HT1080 (cell line): ENCODE measurements around the gene CEP192. TPM values are rescaled to one million over a fixed set of nuclear protein-coding genes. Genes with fewer than 3 reads are reported as not detected.
"Not testable (repeated sequence)": the region's sequence is repeated elsewhere in the genome, so short reads cannot be mapped to it uniquely, and the experiment has no call there.

Experiments
- DNase-seq: peaks from one replicate; pipeline ENCODE4 v3.0.0-alpha.2; 2015; ENCODE audit warnings: low read depth
- total RNA-seq: library from RNA; depleted of rRNA; stranded (reverse); fragments of >200 nt; shearing (Covaris generic); gene quantifications from 2 replicates; pipeline ENCODE4 v1.2.3, GENCODE V29; 2014

CEP192 gene
- total RNA-seq, 1 experiment from 2014 or later, result 22.9 TPM

- DNase-seq, result no peak
Observed at GRCh38 chr18:12991821-12992179, 638 bp downstream of the CEP192 start.

- no peak for DNase-seq
Observed at GRCh38 chr18:12993439-12993838, 2.3 kb downstream of the CEP192 start.

GRCh38 chr18:12995424-12995823 lies 4.3 kb downstream of the CEP192 start:
- no peak for DNase-seq

DNA sequence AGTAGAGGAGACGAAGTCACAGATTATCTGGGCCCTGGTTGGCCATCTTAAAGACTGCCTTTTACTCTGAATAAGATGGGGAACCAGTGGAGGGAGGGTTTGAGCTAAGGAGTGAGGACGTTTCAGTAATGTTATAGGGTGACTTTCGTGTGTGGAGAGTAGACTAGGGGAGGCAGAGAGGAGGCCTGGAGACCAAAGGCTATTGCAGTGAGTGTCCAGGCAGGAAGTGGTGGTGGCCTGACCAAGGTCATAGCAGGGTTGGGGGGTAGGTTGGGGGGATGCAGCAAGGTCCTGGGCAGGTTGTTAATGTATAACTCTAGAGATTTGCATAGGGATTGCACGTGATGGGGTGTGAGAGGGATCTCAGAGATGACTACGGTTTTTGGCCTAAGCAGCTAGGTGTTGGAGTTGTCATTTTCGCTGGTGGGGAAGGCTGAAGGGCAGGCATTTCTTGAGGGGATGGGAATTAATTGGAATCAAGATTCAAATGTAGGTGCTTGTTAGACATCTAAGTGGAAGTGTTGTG lies 4.9 kb downstream of the CEP192 start:
- DNase-seq, result no peak

- DNase-seq, result no peak
Observed at GRCh38 chr18:12996661-12997292, 5.6 kb downstream of the CEP192 start.

DNA sequence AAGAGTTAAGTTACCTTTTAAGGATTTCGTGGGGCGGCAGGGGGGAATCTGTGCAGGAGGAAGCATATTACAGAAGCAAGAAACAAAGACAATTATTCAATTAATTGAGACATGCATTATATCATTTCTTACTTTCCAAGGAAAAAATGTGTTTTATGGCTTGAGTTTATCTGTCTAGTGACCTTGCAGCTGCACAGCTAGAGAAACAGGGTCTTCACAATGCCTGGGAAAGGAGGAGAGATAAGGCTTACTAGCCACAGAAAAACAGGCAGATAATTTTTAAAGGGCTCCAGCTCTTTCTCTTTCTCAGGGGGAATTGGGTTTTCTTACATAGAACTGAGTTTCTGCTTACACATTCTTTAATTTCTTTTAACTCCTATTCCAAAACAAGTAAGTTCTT lies 6.2 kb downstream of the CEP192 start:
- DNase-seq, result not testable (repeated sequence)

DNA sequence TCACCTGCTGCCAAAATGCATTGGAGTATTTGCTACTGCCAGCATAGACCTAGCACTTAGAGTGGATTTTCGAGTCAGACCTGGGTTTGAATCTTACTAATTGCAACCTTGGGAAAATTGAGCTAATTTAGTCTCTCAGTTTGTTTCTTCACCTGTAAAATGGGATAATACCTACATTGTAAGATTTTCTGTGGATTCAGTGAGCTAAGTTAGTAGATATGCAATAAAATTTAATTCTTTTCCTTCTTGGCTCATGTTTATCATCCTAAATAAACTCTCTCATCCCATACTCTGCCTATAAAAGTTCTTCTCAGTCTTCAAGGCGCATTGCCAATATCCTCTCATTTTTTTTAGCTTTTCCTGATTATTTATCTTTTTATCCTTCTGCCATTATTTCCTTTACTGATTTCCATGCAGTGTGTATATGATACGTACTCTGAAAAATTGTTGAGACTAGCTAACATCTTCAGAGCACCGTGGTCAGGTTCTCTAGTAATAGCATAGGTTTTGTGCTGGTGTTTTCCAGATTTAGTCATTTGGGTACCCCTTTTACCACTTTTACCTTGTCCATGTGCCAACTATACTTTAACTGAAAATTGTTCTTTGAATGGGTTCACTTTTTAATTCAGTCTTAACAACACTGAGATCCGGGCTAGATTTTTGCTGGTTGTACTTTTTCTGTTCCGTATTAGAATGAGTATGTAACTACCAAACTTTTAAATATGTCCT lies 7.3 kb downstream of the CEP192 start:
- no peak for DNase-seq

DNA sequence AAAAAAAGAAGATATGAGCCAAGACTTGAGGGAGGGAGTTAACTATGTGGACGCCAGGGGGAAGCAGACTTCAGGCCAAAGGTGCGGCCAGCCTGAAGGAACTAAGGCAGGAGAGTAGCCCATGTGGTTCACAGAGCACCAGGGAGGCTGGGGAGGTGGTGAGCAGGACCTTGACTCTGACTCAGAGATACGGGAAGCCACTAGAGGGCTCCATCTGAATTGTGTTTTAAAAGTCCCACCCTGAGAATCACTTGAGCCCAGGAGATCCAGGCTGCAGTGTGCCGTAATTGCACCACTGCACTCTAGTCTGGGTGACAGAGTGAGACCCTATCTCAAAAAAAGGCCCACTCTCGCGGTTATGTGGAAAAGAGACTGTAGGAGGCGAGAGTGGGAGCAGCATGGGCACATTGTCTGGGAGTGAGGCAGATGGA lies 12.3 kb downstream of the CEP192 start:
- DNase-seq, result peak; percentile 87

GRCh38 chr18:13004396-13004795 lies 13.2 kb downstream of the CEP192 start:
- no peak for DNase-seq

- DNase-seq, result no peak
Observed at GRCh38 chr18:13005289-13005688, 14.1 kb downstream of the CEP192 start.

DNA sequence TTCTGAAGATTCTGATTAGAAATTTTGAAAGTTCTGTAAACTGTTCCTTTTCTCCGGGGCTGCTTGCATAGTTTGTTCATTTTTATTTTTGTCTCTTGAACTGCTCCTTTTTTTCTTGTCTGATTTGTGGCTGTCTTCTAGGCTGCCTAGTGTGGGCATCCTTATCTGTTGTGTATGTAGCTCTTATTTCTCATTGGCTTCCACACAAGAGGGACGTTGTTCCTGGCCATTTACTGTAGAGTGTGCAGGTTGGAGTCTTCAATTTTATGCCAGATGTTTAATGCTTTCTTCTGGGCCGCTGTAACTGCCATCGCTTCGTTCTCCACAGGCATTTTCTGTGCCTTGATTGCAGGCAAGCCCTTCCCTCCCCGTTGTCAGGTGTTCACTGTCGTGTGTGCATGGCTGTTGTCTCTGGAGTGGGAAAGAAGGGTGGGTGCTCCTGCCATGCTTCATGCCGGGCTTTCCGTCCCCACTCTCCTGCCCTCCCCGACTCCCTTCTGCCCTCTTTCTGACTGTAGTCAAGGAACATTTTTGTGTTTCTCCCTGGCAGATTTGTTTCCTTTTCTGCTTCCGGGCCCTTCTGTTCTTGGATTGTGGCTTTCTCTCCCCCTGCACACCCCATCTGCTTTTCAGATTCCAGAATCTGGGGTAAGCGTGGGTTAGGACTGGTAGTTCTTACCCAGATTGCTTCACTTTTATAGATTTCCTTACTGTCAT lies 15.5 kb downstream of the CEP192 start:
- no peak for DNase-seq

GRCh38 chr18:13007248-13007560 lies 16.0 kb downstream of the CEP192 start:
- DNase-seq, result no peak

DNA sequence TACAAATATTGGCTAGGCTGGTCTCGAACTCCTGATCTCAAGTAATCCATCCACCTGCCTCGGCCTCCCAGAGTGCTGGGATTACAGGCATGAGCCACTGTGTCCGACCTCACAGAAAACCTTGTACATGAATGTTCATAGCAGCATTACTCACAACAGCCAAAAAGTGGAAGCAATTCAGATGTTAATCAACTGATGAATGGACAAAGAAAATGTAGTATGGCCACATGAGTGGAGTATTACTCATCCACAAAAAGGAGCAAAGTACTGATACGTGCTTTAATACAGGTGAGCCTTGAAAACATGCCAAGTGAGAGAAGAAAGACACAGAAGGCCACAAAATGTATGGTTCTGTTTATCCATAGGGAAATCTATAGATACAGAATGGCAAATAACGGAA lies 20.6 kb downstream of the CEP192 start:
- DNase-seq, result no peak

- DNase-seq, result no peak
Observed at GRCh38 chr18:13014232-13014631, 23.1 kb downstream of the CEP192 start.

- no peak for DNase-seq
Observed at GRCh38 chr18:13014818-13015217, 23.7 kb downstream of the CEP192 start.

DNA sequence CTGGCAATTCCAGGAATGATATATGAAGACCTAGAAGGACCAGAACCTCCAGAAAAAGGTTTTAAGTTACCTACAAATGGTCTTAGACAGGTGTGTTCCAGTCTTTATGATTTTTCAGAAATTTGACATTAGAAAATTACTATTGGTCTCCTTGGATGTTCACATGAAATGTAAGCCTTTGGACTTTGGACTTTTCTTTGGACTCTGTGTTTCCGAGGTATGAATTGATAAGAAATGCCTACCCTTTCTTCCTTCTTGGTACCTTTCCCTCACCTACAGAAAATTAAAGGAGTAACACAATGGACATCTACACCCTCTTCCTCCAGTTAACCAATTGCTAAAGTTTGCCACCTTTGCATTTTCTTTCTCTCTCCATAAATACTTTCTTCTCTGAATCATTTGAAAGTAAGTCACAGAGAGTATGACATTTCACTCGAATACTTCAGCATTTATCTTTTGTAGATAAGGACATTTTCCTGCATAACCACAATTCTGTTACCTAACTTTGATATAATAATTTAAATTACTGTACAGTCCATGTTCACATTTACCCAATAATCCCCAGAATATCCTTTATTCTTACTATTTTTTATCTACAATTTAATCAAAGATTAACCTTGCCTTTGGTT lies 26.2 kb downstream of the CEP192 start:
- DNase-seq, result no peak

- no peak for DNase-seq
Observed at GRCh38 chr18:13018374-13018773, 27.2 kb downstream of the CEP192 start.

DNA sequence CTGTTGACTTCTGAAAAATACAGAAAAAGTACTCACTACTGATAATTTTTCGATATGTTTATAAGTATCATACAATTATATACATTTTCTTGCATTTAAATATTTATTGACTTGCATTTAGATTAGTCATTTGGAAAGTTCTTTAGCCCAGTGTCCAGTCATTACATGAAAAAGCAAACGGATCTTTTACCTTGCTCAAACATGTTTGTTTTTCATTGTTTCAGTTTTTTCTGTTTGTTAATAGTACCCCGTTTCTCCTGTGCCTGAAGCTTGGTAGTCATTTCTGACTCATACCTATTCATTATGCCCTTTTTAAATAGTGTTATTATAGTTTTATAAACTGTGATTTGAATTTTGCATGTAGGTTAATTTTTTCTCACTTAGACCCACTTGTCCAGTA lies 28.1 kb downstream of the CEP192 start:
- DNase-seq, result no peak

DNA sequence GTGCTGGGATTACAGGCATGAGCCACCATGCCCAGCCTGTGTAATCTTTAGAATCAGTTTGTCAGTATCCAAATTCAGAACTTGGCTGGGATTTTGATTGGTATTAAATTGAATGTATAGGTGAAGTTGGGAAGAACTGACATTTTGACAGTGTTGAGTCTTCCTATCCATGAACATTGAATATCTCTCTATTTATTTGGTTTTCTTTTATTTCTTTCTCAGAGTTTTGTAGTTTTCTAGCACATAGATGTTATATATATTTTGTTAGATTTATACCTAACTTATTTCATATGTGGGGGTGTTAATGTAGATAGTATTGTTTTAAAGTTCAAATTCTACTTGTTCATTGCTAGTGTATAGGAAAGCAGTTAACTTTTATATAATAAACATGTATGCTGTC lies 31.5 kb downstream of the CEP192 start:
- no peak for DNase-seq

GRCh38 chr18:13025233-13025632 lies 34.1 kb downstream of the CEP192 start:
- DNase-seq, result no peak

GRCh38 chr18:13026583-13027270 lies 35.6 kb downstream of the CEP192 start:
- DNase-seq, result no peak
